Esophagus mucosa (tissue), 1 donor: ENCODE data around the gene RFX2. TPM values are rescaled to one million over a fixed set of nuclear protein-coding genes. Genes with fewer than 3 reads are reported as not detected.
"Not testable (repeated sequence)": the region's sequence is repeated elsewhere in the genome, so short reads cannot be mapped to it uniquely, and the experiment has no call there.

Source experiments
- ATAC-seq: fragments of 200-7000 bp; cut with Tn5 transposase; one replicate; pipeline ENCODE4 v1.9.1; 2020
- total RNA-seq: library from RNA; stranded (reverse); gene quantifications from one replicate; pipeline ENCODE4 v1.2.4, GENCODE V29; 2023
- donor health status: DM: yes; HTN: yes; CAD: no.

Gene RFX2
- total RNA-seq, 1 donor from 2014 or later = 4.5 TPM

GRCh38 chr19:6010107-6010506 is 100.2 kb downstream of the RFX2 start:
- ATAC-seq = no peak

GRCh38 chr19:6007866-6008265 is 102.4 kb downstream of the RFX2 start:
- ATAC-seq = no peak

- no peak for ATAC-seq
Observed at GRCh38 chr19:6006896-6007295, 103.4 kb downstream of the RFX2 start.

- ATAC-seq = not testable (repeated sequence)
Observed at GRCh38 chr19:6006070-6006446, 104.2 kb downstream of the RFX2 start.

- no peak for ATAC-seq
Observed at GRCh38 chr19:6005321-6006069, 104.8 kb downstream of the RFX2 start.

GRCh38 chr19:6003976-6004375 is 106.3 kb downstream of the RFX2 start:
- no peak for ATAC-seq

- no peak for ATAC-seq
Observed at GRCh38 chr19:6002591-6002990, 107.7 kb downstream of the RFX2 start.

GRCh38 chr19:6000228-6000847 is 110.0 kb downstream of the RFX2 start:
- no peak for ATAC-seq

GRCh38 chr19:5999693-6000092 is 110.6 kb downstream of the RFX2 start:
- ATAC-seq = no peak

GRCh38 chr19:5997371-5997770 is 112.9 kb downstream of the RFX2 start:
- ATAC-seq = no peak

- no peak for ATAC-seq
Observed at GRCh38 chr19:5996623-5997320, 113.5 kb downstream of the RFX2 start.

GRCh38 chr19:5996102-5996501 is 114.2 kb downstream of the RFX2 start:
- no peak for ATAC-seq

- no peak for ATAC-seq
Observed at GRCh38 chr19:5995606-5996005, 114.7 kb downstream of the RFX2 start.

GRCh38 chr19:5994405-5995165 is 115.7 kb downstream of the RFX2 start:
- ATAC-seq = no peak

- no peak for ATAC-seq
Observed at GRCh38 chr19:5993648-5994358, 116.5 kb downstream of the RFX2 start.

- ATAC-seq = no peak
Observed at GRCh38 chr19:5993201-5993600, 117.1 kb downstream of the RFX2 start.

- no peak for ATAC-seq
Observed at GRCh38 chr19:5992756-5993155, 117.5 kb downstream of the RFX2 start.

GRCh38 chr19:5991244-5991838 is 119.0 kb downstream of the RFX2 start:
- no peak for ATAC-seq

- ATAC-seq = peak; percentile 4
Observed at GRCh38 chr19:5990289-5990797, 120.0 kb downstream of the RFX2 start.

- no peak for ATAC-seq
Observed at GRCh38 chr19:5989388-5990074, 120.8 kb downstream of the RFX2 start.
